GM19043 (cell line): ENCODE data around the gene BCAP29.
"Not testable (repeated sequence)": the region's sequence is repeated elsewhere in the genome, so short reads cannot be mapped to it uniquely, and the experiment has no call there.

Experiments
- ATAC-seq: cut with Tn5 transposase; IDR thresholded peaks from one replicate; pipeline ENCODE4 v1.9.1; 2021; ENCODE audit warnings: low read depth; ENCODE audit not compliant: unreplicated experiment

BCAP29 gene

DNA sequence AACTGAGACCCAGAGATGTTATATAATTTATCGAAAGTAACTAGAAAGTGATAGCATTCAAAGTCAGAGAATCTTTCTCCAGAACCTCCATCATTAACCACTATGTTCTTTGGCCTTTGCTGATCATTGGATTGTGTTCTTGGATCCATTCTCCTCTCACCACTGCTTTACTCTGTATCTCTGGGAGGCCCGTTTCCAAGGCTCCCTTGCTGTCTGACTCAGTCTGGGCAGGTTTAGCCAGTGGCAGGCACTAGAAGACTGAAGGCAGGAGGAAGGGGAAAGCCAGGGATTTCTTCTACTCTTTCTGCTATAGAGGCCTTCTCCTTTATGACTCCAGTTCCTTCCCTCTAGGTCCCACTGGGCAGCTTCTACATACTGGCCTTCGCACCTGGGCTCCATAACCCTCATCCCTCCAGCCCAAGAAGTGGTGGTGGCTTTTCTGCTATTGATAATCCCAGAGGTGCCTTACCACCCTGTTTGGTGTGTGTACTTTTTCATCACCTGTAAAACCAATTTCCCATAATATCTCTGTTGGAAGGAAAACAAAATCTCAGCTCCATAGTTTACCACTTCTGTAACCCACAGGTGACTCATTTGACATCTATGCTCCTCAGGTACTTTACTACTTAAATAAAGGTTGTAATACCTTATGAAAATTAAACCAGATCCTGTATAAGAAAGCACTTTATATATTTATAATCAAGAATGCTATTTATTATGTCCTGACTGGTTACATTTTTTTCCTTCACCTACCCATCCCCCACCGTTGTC lies 36.0 kb downstream of the BCAP29 start:
- ATAC-seq, result no peak

DNA sequence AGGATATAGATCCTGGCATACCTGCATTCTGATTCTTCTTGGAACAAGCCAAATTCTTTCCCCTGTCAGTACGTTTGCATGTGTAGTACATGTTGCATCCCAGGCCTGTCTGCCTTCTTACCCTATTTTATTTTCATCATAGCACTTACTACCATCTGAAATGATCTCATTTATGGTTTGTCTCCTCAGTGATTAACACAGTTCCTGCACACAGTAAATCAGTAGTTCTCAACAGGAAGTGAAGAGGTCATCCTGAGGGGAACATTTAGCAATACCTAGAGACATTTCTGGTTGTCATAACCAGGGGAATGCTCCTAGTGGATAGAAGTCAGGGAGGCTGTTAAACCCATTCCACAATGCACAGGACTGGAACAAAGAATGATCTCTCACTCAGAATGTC lies 42.4 kb downstream of the BCAP29 start:
- no peak for ATAC-seq

DNA sequence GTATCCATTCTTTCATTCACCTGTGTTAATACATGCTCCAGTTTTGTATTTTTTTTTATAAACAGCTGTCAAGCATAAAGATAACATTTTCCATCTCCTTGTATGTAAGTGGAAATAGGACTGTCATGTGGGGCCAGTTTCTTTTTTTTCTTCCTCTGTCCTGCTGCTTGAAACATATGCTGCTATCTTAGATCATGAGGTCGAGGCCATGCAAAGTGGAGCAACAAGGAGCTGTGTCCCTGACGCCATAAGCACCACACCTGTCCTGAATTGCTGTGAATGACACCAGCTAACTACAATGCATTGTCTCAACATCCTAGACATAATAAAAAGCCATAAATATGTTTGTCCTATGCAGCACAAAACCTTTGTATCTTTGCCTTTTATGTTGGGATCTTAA lies 42.8 kb downstream of the BCAP29 start:
- ATAC-seq, result no peak

DNA sequence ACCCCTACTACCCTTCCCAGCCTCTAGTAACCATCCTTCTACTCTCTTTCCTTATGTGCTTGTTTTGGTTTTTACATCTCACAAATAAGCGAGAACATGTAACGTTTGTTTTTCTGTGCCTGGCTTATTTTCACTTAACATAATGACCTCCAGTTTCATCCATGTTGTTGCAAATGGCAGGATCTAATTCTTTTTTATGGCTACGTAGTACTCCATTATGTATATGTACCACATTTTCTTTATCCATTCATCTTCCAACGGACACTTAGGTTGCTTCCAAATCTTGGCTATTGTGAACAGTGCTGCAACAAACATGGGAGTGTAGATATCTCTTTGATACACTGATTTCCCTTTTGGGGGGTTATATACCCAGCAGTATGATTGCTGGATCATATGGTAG lies 47.0 kb downstream of the BCAP29 start:
- ATAC-seq, result no peak

DNA sequence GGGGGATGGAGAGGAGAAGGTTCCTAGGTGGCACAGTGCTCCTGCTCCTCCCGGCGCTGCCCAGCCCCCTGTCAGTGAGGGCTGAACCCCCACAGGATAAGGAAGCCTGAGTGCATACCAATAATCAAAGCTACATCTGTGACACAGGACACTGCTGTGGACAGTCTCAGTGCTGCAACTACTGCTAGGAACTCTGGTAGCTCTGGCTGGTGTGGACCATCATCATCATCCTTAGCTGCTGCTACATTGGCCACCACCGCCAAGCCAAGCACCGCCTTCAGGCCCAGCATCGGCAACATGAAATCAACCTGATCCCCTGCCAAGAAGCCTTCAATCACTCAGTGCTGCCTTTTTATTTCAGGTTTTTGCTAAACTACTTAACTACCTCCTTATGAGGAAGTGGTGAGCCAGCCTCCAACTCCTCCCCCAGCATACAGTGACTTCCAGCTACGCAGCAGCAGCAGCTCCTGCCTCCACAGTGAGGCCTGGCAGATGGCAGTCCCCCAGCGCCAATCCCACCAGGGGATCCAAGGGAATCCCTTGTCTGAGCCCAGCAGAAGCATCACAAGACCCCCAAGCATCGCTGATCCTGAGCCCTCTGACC lies 48.5 kb downstream of the BCAP29 start:
- ATAC-seq, result no peak

DNA sequence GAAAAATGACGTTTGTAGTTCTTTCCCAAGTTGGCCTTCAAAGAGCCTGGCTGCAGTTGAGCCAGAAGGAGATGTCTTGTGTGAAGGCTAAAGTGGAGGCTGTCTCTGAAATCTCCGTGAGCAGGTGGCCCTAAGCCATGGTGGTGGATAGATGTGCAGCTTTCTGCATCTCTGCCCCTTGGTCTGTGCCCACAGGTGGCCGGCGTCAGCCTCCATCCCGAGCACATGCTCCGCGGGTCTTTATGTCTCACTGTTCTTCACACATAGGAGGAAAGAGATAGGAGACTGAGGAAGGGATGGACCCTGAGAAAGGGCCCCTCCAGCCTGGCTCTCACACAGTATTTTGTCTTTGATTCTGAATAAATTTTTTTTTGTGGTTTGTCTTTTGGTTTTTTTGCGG lies 50.3 kb downstream of the BCAP29 start:
- ATAC-seq, result no peak

DNA sequence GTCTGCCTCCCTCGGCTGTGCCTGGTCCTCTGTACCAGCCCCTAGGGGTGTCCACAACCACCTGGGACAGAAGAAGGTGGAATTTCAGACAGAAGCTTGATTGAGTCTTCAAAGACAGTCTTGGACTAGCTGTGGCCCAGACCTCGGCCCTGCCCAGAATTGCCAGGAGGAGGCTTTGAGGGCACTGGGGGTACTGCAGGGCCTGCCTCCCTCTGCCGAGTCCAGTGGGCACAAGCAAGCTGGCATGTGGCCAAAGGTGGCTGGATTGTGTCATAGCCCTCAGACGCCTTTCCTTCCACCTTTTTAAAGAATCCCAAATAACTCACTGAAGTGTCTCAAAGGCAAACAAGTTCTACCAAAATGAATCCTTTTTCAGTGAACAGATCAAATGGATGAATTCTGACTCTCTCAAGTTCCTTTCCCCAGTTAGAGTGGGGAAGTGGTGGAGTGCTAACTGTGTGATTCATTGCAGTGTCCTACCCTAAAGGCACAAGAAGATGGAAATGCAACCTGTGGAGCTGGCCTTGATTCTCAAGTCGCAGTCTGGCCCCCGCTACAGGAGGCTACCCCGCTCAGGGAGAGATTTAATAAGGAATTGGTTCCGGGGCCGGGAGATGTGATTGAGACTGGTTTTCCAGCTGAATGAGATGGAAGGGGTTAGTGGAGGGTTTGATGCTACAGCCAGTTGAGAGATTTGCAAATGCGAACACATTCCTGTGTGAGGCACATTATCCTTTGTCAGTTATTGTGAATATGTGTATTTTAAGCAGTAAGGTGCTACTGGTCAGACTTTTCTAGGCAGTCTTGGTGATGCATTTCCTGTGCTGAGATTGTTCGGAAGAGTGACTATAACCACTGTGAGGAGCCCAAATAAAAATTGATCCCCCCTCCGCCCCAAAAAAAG lies 51.8 kb downstream of the BCAP29 start:
- ATAC-seq, result no peak

DNA sequence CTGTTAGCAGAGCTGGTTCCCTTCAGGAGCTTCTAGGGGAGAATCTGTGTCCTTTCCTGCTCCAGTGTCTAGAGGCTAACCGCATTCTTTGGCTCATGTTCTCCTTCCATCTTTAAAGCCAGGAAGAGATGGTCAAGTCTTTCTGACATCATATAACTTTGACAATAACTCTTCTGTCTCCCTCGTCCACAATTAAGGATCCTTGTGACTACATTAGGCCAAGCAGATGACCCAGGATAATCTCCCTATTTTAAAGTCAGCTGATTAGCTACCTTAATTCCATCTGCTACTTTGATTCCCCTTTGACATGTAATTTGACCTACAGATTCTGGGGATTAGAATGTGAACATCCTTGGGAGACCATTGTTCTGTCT lies 52.4 kb downstream of the BCAP29 start:
- ATAC-seq, result no peak

DNA sequence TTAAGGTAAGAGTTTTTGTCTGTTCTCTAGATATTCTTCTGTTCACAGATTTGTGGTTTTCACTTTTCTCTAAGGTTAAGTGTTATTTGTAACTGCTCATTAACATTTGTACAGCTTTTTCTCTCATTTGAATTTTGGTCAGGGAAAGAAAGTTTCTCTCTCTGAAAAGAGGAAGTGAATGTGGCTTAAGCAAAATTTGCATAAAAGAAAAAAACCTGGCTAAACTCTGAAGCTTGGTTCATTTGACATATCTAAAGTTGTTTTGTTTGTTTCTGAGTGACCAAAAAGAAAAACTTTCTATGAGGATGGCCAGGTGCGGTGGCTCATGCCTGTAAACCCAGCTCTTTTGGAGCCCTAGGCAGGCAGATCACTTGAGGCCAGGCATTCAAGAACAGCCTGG lies 58.5 kb downstream of the BCAP29 start:
- ATAC-seq, result peak; percentile 90

DNA sequence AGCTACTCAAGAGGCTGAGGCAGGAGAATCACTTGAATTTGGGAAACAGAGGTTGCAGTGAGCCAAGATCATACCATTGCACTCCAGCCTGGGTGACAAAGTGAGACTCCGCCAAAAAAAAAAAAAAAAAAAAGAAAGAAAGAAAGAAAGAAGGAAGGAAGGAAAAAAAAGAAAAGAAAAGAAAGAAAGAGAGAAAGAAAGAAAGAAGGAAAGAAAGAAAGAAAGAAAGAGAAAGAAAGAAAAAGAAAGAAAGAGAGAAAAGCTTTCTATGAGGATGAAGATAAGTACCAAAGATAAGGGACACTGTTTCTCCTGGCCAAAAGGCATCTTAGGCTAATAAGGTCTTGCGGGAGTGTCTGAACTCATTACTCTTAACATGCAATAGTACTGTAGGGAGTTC lies 59.0 kb downstream of the BCAP29 start:
- ATAC-seq, result not testable (repeated sequence)

DNA sequence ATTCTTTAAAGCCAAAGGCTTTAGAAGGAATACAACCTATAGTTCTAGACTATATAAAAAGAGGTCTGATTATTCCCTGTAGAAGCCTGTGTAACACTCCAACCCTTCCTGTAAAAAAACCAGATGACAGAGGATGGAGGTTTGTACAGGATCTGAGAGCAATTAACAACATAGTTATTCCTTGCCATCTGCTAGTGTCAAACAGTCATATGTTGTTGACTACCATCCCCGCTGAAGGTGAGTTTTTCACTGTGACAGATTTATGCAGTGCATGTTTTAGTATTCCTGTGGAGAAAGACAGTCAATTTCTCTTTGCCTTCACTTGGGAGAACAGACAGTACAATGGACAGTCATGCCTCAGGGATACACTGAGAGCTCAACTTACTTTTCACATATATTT lies 61.6 kb downstream of the BCAP29 start:
- no peak for ATAC-seq

DNA sequence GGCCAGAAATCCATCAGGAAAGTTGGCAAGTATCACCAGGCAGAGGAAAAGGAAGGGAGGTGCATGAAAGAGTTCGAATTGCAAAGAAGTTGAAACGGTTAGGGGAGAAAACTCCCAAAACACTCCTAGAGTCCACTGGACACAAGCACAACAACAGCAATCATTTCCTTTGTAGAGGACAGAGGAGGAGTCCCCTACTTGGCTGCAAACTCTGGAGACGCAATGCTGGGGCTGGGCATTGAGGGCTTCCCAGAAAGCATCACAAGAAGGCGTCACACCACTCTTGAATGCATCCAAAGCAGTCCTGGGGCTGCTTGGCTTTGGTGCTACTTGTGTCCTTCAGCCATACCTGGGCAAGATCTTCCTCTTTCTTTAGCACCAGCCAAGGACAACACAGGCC lies 62.5 kb downstream of the BCAP29 start:
- ATAC-seq, result no peak

DNA sequence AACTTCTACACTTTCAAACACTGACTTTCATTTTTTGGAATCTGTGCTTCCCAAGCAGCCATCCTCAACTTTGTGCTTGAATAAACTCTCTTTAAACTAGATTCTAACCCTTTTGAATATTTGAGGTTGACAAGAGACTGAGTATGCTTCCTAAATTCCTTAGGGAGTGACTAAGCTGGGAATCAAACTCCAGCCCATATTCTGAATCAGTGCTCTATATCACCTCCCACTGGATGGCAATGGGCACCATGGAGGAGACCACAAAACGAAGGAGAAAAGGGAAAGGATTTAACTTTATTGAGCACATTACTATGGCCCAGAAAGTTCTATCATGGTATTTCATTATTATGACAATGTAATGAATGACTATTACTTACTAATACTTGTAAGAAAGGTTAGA lies 63.4 kb downstream of the BCAP29 start:
- no peak for ATAC-seq

DNA sequence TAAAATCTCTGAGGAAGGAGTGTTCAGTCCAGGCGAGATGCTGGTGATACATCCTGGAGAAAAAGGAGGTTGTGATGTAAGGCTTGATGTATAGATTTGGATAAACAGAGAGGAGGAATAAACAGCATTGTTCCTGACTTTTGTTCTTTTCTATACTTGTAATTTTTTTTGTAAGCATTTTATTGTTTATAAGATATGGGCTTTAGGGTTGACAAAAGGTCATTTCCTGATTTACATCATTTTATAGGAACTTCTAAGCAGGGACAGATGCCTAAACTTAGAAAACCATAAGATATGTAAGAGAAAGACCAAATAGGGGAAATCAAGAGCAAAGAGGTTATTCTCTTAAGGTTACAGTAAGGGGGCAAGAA lies 63.9 kb downstream of the BCAP29 start:
- no peak for ATAC-seq

DNA sequence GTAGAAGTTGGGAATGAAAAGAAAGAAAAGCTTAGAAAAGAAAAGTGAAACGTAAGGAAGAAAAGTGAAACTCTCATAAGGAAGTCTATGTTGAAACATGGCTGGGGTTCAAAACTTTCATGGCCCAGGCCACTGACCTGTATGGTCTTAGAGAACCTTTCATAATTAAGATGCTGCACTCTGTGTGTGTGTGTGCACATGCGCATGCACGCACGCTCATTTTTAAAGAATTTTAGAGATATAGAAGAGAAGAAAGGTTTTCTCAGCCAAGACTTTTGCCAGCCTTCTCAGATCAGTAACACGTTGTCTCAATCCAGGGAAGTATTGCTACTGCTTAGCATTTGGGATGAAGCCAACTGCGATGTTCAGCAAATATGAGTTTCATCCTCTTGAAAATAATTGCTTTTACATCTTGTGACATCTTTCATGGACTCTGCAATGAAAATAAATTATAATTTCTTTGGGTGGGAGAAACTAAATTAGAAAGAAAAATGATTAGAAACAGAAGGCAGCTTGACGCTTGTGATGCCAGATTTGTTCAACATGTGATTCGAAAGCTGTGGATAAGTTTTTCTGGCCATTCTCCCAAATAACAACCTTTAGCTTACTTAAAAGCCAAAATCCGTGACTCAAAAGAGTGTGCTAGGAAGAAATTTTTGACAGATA lies 64.4 kb downstream of the BCAP29 start:
- no peak for ATAC-seq

DNA sequence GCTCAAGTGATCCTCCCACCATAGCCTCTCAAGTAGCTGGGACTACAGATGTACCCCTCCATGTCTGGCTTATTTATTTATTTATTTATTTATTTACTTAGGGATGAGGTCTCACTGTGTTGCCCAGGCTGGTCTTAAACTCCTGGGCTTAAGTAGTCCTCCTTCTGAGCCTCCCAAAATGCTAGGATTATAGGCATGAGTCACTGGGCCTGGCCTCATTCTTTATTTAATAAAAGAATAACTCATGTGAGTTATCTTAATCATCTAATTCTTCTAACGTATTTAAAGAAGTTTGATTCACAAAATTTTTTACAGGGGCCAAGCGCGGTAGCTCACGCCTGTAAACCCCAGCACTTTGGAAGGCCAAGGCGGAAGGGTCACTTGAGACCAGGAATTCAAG lies 72.6 kb downstream of the BCAP29 start:
- no peak for ATAC-seq

DNA sequence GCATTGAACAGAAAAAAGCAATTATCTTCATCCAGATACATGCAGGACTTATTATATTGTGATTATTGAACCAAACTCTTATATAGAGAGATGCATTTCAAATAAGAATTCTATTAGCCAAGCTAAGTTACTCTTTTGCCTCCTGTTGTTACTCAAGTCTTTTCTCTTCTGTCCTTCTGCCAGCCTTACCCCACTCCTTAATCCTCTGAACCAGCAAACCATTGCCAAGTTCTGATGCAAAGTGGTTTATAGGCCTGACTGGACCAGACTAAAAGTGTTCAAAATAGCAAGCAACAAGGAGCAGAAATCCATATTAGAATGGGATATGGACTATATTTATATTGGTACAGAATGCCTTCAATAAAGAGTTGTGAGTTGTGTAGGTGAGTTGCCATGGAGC lies 78.4 kb downstream of the BCAP29 start:
- ATAC-seq, result no peak

DNA sequence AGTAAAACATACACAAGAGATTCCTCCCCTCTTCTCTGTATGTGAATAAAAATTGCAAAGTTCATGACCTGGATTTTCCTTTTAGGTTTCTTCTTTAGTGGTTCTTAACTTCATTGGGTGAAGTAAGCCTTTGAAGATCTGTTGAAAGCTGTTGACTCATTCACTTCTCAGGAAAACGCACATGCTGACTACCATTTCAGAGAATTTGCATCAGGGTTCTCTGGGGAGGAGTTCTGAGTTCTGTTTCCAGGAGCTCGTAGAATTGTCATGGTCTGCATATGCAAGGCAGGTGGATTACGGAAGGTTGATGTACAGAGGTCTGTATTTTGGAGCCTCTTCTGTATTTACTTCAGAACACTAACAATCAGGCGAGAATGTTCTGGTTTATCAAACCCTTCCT lies 79.6 kb downstream of the BCAP29 start:
- peak; percentile 36 for ATAC-seq

DNA sequence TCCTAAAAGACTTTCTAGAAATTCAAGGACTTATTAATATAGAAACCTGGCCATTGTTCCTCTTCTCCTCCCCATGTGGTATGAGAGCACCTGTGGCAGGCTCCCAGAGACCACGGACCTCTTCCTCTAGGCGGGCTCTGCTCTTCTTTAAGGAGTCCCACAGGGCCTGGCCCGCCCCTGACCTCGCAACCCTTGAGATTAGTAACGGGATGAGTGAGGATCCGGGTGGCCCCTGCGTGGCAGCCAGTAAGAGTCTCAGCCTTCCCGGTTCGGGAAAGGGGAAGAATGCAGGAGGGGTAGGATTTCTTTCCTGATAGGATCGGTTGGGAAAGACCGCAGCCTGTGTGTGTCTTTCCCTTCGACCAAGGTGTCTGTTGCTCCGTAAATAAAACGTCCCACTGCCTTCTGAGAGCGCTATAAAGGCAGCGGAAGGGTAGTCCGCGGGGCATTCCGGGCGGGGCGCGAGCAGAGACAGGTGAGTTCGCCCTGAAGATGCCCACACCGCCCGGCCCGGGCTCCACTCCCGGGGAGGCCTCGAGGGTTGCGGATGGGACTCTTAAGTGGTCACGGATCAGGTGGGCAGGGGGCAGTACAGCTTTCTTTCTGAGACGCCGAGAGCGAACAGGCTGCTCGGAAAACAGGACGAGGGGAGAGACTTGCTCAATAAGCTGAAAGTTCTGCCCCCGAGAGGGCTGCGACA lies 80.5 kb downstream of the BCAP29 start, which contains the start of gene SLC26A4:
SLC26A4 (plus strand) TSS at position 448 of the 700 bp plus-strand sequence. CDS start 814 bp downstream, outside the sequence.
- peak; percentile 46 for ATAC-seq
